ENCODE results near the gene BRCA1. TPM values are rescaled to one million over a fixed set of nuclear protein-coding genes. Genes with fewer than 3 reads are reported as not detected.
"Not testable (repeated sequence)": the region's sequence is repeated elsewhere in the genome, so short reads cannot be mapped to it uniquely, and the experiment has no call there.

BRCA1 gene
- 7.9 TPM for total RNA-seq
- long read RNA-seq, partial matches to known transcripts, result 3 of 4 reads
- long read RNA-seq, other reads (novel, unspliced or antisense), result 1 of 4 reads

DNA sequence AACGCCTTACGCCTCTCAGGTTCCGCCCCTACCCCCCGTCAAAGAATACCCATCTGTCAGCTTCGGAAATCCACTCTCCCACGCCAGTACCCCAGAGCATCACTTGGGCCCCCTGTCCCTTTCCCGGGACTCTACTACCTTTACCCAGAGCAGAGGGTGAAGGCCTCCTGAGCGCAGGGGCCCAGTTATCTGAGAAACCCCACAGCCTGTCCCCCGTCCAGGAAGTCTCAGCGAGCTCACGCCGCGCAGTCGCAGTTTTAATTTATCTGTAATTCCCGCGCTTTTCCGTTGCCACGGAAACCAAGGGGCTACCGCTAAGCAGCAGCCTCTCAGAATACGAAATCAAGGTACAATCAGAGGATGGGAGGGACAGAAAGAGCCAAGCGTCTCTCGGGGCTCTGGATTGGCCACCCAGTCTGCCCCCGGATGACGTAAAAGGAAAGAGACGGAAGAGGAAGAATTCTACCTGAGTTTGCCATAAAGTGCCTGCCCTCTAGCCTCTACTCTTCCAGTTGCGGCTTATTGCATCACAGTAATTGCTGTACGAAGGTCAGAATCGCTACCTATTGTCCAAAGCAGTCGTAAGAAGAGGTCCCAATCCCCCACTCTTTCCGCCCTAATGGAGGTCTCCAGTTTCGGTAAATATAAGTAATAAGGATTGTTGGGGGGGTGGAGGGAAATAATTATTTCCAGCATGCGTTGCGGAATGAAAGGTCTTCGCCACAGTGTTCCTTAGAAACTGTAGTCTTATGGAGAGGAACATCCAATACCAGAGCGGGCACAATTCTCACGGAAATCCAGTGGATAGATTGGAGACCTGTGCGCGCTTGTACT lies at the start of gene BRCA1:
BRCA1 (minus strand) TSS at position 232 of the 834 bp plus-strand sequence. CDS start 1,268 bp downstream, outside the sequence.
- intact Hi-C loops (cut with DNase I), result loop anchor here (1.0 kb wide), 1 partner anchor 45 kb away; no protein-coding TSS in a partner anchor
- peak; percentile 99 for ATAC-seq
- peak; percentile 96 for DNase-seq (ENCODE audit: missing footprints)

DNA sequence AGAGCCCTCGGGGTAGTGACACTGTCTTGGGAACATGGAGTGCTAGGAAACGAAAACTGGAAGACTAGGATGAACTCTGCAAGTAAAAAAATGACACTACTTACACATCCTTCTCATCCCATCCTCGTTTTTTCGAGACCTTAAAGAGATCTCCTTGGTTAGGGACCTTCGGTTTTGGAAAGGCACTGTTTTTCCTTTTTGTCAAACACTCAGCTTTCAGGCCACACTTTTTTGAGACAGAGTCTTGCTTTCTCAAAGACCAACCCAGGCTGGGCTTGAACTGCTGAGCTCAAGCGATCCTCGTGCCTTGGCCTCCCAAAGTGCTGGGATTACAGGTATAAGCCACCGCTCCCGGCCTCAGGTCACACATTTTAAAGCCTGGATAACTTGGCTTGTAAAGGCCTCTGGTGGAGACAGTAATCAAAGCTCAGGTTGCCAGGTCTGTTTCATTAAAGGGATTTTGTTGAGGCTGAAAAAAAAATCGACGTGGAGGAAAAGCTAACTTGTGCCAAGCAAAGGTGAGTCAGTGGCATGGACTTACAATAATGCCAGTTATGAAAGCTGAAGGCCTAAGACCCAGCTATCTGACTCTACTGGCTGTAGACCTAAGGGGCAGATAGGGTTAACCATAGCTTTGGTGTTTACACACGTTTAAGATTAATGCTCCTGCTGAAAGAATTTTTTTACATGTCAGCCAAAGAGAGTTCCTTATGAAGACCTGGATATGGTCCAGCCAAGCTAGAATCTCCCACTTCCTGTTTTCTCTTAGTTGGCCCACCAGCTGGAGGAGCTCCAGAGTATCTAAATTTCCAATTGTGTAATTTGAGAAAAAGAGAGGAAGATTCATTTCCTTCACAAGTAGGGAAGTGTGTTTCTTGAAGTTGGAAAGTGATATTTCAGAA lies 46.7 kb upstream of the BRCA1 start:
- intact Hi-C loops (cut with DNase I), result loop anchor here (2.0 kb wide), 1 partner anchor 147 kb away; the partner anchor contains the start of gene RND2
- DNase-seq (ENCODE audit: missing footprints), result peak; percentile 66
- ATAC-seq, result no peak

DNA sequence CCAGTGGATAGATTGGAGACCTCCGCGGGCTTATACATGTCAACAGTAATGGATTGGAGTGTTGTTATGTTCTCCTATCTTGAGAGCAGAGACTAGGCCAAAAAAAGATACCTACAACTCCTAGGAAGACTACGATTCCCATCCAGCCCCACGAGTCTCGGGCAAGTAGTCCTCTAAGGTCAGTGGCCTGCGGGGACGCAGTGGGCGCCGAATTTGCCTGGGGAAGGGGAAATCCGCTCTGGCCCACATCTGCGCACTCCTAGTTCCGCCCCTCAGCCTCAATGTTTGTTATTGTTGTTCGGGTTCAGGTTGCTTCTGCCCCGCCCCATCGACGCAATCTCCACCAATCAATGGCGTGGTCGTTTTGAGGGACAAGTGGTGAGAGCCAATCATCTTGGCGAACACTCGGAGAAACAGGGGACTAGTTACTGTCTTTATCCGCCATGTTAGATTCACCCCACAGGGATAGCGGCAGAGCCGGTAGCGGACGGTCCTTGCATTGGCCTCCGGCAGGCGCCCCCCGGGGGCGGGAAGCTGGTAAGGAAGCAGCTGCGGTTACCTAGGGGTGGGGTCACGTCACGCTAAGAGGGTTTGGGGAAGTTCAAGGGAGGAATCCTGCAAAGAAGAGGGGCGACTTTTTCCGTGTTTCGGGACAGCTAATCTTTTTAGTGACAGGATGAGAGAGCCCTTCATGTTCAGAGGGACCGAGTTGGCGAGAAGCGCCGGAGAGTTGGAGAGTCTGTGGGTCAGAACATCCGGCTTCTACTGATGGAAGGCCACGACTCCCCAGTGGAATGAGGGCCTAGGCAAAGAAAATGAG lies 45.8 kb upstream of the BRCA1 start, which contains the start of gene NBR1:
NBR1 (plus strand) TSS at position 449 of the 820 bp plus-strand sequence. CDS start 4,586 bp downstream, outside the sequence.
- intact Hi-C loops (cut with DNase I), result loop anchor here (1.0 to 2.0 kb wide), 2 partner anchors 46 to 146 kb away; partner anchors contain the start of genes BRCA1 and RND2
- DNase-seq (ENCODE audit: missing footprints) (peak; percentile 94), ATAC-seq (peak; percentile 92)

DNA sequence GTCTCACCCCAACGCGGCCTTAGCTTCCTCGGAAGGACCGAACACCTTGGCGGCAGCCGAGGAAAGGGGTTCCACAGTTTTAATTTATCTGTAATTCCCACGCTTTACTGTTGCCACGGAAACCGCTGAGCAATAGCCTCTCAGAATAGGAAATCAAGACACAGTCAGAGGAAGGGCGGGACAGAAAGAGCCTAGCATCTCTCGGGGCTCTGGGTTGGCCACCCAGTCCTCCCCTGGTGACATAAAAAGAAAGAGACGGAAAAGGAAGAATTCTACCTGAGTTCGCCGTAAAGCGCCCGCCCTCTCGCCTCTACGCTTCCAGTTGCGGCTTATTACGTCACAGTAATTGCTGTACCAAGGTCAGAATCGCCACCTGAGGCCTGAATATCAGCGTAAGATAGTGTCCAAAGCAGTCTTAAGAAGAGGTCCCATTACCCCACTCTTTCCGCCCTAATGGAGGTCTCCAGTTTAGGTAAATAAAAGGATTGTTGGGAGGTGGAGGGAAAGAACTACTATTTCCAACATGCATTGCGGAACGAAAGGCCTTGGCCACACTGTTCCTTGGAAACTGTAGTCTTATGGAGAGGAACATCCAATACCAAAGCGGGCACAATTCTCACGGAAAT lies 45.1 kb upstream of the BRCA1 start:
- DNase-seq (ENCODE audit: missing footprints), result peak; percentile 94
- intact Hi-C loops (cut with DNase I), result loop anchor here (1.0 to 2.0 kb wide), 2 partner anchors 45 to 145 kb away; partner anchors contain the start of genes BRCA1 and RND2
- peak; percentile 89 for ATAC-seq

DNA sequence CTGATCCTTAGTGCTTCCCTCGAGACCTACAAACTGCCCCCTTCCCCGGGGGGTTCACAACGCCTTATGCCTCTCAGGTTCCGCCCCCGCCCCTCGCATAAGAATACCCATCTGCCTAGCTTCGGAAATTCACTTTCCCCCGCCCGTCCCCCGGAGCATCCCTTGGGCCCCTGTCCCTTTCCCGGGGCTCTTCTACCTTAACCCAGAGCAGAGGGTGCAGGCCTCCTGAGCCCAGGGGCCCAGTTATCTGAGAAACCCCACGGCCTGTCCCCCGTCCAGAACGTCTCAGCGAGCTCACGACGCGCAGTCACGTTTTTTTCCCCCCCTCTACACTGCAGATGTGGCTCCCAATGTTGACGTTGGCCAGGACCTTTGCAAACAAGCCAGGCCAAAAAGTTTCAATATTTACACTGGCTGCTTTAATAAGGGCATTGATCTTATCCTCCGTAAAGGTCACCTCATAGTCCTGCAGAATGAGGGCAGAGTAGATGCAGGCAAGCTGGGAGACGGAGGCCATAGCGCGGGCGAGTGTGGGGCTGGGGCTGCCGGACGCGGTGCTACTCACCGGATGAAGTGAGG lies 44.5 kb upstream of the BRCA1 start:
- intact Hi-C loops (cut with DNase I), result loop anchor here (1.0 to 2.0 kb wide), 2 partner anchors 44 to 145 kb away; partner anchors contain the start of genes BRCA1 and RND2
- DNase-seq (ENCODE audit: missing footprints), result peak; percentile 79

DNA sequence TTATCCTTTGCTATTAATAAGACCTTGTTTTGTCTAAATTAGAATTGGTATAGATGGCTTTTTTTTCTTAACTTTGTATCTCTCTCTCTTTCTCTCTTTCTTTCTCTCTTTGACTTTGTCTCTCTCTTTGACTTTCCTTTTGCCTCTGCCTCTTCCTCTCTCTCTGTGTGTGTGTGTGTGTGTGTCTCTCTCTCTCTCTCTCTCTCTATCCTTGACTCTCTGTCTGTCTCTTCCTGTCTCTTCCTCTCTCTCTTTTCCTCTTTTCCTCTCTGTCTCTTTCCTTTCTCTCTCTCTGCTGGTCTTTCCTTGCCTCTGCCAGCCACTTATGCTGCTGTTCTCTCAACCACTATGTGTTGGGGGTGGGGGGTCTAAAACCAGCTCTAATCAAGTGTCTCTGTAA lies 40.8 kb upstream of the BRCA1 start:
- intact Hi-C loops (cut with DNase I); DNase-seq (ENCODE audit: missing footprints): not testable (repeated sequence)

More for the DNA sequence above, 44.5 kb upstream of the BRCA1 start:
- ATAC-seq, result peak; percentile 19

DNA sequence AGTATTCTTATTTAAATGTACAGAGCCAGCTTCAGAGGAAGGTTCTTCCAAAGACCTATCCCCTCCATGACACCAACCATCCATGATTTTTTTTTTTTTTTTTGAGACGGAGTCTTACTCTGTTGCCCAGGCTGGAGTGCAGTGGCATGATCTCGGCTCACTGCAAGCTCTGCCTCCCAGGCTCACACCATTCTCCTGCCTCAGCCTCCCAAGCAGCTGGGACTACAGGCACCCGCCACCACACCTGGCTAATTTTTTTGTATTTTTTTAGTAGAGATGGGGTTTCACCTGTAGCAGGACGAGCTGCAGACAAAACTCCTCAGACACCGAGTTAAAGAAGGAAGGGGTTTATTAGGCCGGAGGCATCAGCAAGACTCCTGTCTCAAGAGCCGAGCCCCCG lies 34.8 kb upstream of the BRCA1 start:
- intact Hi-C loops (cut with DNase I); ATAC-seq; DNase-seq (ENCODE audit: missing footprints): not testable (repeated sequence)

More for the DNA sequence above, 40.8 kb upstream of the BRCA1 start:
- not testable (repeated sequence) for ATAC-seq

DNA sequence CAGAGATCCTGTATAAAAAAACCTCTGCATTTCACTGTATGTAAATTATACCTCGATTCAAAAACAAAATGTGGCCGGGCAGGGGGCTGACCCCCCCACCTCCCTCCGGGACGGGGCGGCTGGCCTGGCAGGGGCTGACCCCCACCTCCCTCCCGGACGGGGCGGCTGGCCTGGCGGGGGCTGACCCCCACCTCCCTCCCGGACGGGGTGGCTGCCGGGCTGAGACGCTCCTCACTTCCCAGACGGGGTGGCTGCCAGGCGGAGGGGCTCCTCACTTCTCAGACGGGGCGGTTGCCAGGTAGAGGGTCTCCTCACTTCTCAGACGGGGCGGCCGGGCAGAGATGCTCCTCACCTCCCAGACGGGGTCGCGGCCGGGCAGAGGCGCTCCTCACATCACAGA lies 34.1 kb upstream of the BRCA1 start:
- ATAC-seq; DNase-seq (ENCODE audit: missing footprints); intact Hi-C loops (cut with DNase I): not testable (repeated sequence)

DNA sequence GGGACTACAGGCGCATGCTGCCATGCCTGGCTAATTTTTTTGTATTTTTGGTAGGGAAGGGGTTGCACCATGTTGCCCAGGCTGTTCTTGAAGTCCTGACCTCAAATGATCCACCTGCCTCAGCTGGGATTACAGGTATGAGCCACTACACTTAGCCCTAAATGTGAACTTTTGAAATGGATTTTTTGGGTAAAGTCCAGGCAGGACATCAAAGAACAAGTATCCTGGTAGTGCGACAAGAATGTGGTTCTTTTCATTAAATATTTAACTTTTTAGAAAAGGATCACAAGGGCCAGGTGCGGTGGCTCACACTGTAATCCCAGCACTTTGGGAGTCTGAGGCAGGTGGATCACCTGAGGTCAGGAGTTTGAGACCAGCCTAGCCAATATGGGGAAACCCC lies 30.5 kb upstream of the BRCA1 start:
- intact Hi-C loops (cut with DNase I), result no loop called here
- DNase-seq (ENCODE audit: missing footprints), result no peak
- no peak for ATAC-seq

DNA sequence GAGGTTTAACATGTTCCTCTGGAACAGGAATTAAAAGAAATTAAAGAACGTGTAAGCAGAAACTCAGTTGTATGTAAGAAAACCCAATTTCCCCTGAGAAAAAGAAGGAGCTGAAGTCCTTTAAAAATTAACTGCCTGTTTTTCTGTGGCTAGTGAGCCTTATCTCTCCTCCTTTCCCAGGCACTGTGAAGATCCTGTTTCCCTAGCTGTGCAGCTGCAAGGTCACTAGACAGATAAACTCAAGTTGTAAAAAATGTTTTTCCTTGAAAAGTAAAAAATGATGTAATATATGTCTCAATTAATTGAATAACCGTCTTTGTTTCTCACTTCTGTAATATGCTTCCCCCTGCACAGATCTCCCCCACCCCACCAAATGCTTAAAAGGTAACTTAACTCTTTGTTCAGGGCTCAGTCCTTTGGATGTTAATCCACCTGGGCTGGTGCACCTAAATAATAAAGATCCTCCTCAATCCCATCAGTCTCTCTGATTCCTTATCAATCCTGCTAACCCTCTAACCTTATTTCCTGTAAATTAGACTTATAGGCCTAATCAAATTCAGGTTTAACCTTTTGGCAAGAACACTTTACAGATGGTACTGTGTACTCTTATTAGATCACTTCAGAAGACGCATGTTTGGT lies 28.2 kb upstream of the BRCA1 start:
- intact Hi-C loops (cut with DNase I); DNase-seq (ENCODE audit: missing footprints); ATAC-seq: not testable (repeated sequence)

DNA sequence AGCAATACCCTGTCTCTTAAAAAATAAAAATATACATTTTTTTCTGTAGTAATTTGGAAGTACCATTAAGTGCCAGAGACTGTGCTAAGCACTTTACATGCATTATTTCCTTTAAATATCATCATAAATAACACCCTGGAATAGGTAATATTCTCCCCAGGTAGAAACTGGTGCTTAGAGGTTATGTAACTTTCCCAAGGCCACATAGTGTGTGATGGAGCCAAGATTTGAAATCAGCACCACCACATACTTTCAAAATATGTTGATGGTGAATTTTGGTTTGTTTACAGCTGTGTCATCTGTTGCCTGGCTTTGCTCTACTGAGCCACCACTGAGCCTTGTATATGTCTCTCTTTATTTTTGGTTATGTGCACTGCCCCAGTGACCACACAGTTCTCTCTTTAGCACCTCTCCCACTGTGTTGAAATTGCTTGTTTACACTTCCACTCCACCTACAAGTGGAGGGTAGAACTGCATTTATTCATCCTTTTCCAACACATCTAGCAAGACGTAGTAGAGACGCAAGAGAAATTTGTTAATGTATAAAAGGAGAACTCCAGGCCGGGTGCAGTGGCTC lies 26.8 kb upstream of the BRCA1 start:
- intact Hi-C loops (cut with DNase I), result no loop called here
- DNase-seq (ENCODE audit: missing footprints) (no peak), ATAC-seq (no peak)

DNA sequence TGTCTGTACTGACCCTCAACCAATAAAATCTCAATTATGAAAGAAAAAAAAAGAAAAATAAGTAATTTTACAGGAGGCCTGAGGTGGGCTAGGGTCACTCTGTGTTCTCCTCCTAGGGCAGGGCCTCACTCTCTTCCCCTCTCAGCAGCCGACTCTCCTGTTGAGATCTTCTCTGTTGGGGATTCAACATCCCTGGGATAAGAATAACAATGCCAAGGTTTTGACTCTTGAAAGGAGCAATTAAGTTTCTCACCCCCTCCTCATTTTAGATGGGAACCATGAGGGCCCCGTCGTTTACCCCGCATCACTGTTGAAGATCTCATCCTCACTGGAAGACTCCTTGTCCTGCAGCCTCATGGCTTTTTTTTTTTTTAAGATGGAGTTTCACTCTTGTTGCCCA lies 21.5 kb upstream of the BRCA1 start:
- DNase-seq (ENCODE audit: missing footprints) (no peak), ATAC-seq (no peak)
- intact Hi-C loops (cut with DNase I), result no loop called here

DNA sequence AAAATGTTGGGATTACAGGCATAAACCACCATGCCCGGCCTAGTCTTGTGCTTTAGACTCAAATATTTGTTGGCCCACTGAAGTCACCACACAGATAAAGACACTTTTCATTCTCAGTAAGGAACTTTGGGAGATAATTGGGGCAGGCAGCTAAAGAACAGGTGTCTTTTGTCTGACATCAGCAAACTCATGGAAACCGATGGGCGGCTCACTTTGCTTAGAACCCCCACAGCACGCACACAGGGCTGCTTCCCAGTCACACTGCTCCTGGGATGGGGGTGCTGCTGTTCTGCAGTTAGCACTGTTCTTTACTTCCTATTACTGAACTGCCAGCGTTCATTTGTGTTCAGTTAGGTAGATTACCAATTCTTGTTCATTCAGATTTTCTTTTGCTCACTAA lies 18.0 kb upstream of the BRCA1 start:
- no peak for ATAC-seq
- no peak for DNase-seq (ENCODE audit: missing footprints)
- intact Hi-C loops (cut with DNase I), result no loop called here

DNA sequence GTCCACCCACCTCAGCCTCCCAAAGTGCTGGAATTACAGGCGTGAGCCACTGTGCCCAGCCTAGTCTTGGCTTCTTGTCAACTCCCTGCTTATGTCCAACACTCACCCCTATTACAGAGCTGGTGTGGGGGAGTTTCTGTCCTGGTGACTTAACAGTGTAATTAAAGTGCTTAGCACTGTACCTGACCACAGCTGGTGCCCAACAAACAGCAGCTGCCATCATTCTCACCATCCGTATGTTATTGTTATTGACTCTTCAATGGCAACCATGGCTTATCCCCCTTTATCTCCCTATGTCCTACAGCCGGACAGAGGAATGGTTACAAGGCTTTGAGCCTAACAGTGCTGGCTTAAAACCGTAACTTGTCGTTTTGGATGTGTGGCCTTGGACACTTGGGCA lies 17.0 kb upstream of the BRCA1 start:
- DNase-seq (ENCODE audit: missing footprints), result no peak
- intact Hi-C loops (cut with DNase I), result no loop called here

DNA sequence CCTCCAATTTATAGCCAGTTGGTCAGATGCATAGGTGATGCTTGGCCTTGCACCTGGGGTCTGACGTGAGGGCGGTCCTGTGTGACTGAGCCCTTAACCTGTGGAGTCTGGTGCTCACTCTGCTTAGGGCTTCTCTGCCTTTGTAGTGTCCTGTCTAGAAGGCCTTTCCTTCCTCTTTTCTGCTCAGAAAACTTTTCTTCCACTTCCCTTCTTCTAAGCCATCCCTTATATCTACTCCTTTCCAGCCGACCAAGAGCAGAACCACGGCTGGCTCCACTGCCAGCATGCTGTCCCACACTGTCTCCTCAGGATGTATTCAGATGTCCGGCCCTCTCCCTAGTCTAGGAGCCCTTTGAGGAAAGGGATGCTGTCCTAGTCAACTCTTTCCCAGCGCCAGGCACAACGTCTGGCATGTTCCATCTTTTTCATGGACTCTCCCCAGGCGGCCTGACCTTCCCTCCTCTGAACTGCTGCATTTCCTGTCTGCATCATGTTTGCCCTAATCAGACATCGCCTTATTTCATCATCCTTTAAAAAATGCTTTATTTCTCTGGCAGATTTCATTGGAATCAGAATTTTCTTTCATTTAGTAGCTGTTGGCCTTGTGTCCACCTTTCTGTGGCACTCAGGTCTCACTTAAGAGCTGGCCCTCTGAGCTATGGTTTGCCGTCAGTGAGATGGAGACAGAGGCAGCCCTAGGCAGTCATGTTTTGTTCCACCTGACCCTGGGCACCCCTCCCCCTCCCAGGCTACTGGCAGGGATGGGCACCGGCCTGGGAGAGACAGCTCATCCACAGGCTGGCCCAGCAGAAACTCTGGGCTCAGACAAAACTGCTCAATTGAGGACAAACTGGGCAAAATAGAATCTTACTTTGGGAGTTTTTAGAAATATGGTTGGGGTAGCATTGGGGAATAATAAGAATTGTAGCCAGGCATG lies 15.5 kb upstream of the BRCA1 start:
- intact Hi-C loops (cut with DNase I), result no loop called here
- no peak for DNase-seq (ENCODE audit: missing footprints)

More for the DNA sequence above, 17.0 kb upstream of the BRCA1 start:
- no peak for ATAC-seq

More for the DNA sequence above, 15.5 kb upstream of the BRCA1 start:
- ATAC-seq, result no peak

Data from Right ventricle myocardium inferior (tissue), 1 donor.